H1 (cell line): Measurements from ENCODE around the gene RAB8B. TPM values are rescaled to one million over a fixed set of nuclear protein-coding genes. Genes with fewer than 3 reads are reported as not detected.

Experiments used
- CTCF ChIA-PET: fragments of 300-600 bp; sonication (Branson Sonifier 250); formaldehyde crosslinking; loops from one replicate; lab custom pipeline; 2021; ENCODE audit not compliant: partially characterized antibody; lab: Charles Lee
- POLR2A ChIA-PET: fragments of 300-600 bp; sonication (Branson Sonifier 250); formaldehyde crosslinking; loops from one replicate; lab custom pipeline; 2021; ENCODE audit warnings: inconsistent platforms; ENCODE audit not compliant: partially characterized antibody; lab: Charles Lee
- DNase-seq, 2 experiments: peaks; one replicate each; pipeline versions ENCODE4 v3.0.0 to v3.0.0-alpha.2; 2010 to 2022; ENCODE audit warnings: low spot score in 2 of 2, low read depth in 1 of 2, mixed read lengths in 1 of 2
- FAIRE-seq: peaks from 2 replicates; lab custom pipeline; 2011; peaks lifted over from hg19 to GRCh38; lab: Jason Lieb, UNC
- H2AFZ ChIP-seq: 2 replicates; pipeline ENCODE4 v1.8.1; 2012; ENCODE audit warnings: low read length, inconsistent platforms
- H2AK5ac ChIP-seq: 2 replicates; pipeline ENCODE4 v1.6.1; 2013; ENCODE audit warnings: low read depth, low read length
- H2BK120ac ChIP-seq: replicated peaks from 2 replicates; pipeline ENCODE3; 2013; ENCODE audit warnings: low read depth, low read length, inconsistent platforms
- H2BK12ac ChIP-seq: 2 replicates; pipeline ENCODE4 v1.6.1; 2013; ENCODE audit warnings: low read depth, low read length
- H2BK15ac ChIP-seq: 2 replicates; pipeline ENCODE4 v1.6.1; 2013; ENCODE audit warnings: low read length
- H2BK20ac ChIP-seq: 2 replicates; pipeline ENCODE4 v1.6.1; 2013; ENCODE audit warnings: low read length
- H2BK5ac ChIP-seq: 2 replicates; pipeline ENCODE4 v1.6.1; 2013; ENCODE audit warnings: low read depth, low read length
- H3K14ac ChIP-seq: 2 replicates; pipeline ENCODE4 v1.6.1; 2013; ENCODE audit warnings: inconsistent platforms; ENCODE audit not compliant: insufficient read length
- H3K18ac ChIP-seq: 2 replicates; pipeline ENCODE4 v1.6.1; 2013; ENCODE audit warnings: low read length; ENCODE audit errors: extremely low read depth
- H3K23ac ChIP-seq: 2 replicates; pipeline ENCODE4 v1.6.1; 2013; ENCODE audit warnings: inconsistent platforms; ENCODE audit not compliant: insufficient read length
- H3K23me2 ChIP-seq: 2 replicates; pipeline ENCODE4 v1.6.1; 2013; ENCODE audit warnings: low read depth, low read length
- H3K27ac ChIP-seq: 2 replicates; pipeline ENCODE4 v1.6.1; 2011; ENCODE audit warnings: low read depth, low read length, inconsistent platforms
- H3K27me3 ChIP-seq, 4 experiments: replicated peaks in 1 of 4; 1 replicate in 1 of 4; 2 replicates in 3 of 4; pipeline versions ENCODE4 v1.6.1 to v1.8.1; 2011 to 2013; ENCODE audit warnings: low read length in 3 of 4, mild to moderate bottlenecking in 3 of 4, inconsistent platforms in 2 of 4, mixed read lengths in 2 of 4, moderate library complexity in 1 of 4; ENCODE audit not compliant: control insufficient read depth in 3 of 4, insufficient read depth in 3 of 4; ENCODE audit errors: extremely low read depth in 1 of 4
- H3K36me3 ChIP-seq, 4 experiments: 2 replicates each; pipeline versions ENCODE4 v1.6.1 to v1.8.1; 2011 to 2013; ENCODE audit warnings: mild to moderate bottlenecking in 4 of 4, low read length in 3 of 4, moderate library complexity in 2 of 4, control low read depth in 1 of 4, inconsistent platforms in 1 of 4; ENCODE audit not compliant: insufficient read depth in 4 of 4, control insufficient read depth in 2 of 4
- H3K4ac ChIP-seq: replicated peaks from 2 replicates; pipeline ENCODE3; 2013; ENCODE audit warnings: low read length, low read depth, mixed read lengths, inconsistent platforms; ENCODE audit not compliant: insufficient read length
- H3K4me1 ChIP-seq, 4 experiments: replicated peaks in 1 of 4; 1 replicate in 1 of 4; 2 replicates in 3 of 4; pipeline versions ENCODE4 v1.6.1 to v1.8.1; 2011 to 2013; ENCODE audit warnings: low read length in 3 of 4, inconsistent platforms in 2 of 4, mixed read lengths in 1 of 4; ENCODE audit not compliant: insufficient read depth in 4 of 4, control insufficient read depth in 3 of 4
- H3K4me2 ChIP-seq, 2 experiments: 2 replicates each; pipeline versions ENCODE4 v1.6.1 to v1.8.1; 2011 to 2013; ENCODE audit warnings: low read depth in 2 of 2, low read length in 2 of 2, control low read depth in 1 of 2, inconsistent platforms in 1 of 2, mild to moderate bottlenecking in 1 of 2; ENCODE audit not compliant: insufficient read depth in 1 of 2
- H3K4me3 ChIP-seq, 4 experiments: fragments of 200-600, 300-600 bp in 1 of 4; sonication (generic), shearing (Covaris generic), sonication (Bioruptor Twin) in 1 of 4; 2 replicates each; pipeline versions ENCODE4 v1.5.1 to v1.8.1; 2011 to 2016; ENCODE audit warnings: low read length in 4 of 4, low read depth in 3 of 4, control low read depth in 2 of 4, inconsistent platforms in 2 of 4, mild to moderate bottlenecking in 2 of 4, mixed read lengths in 1 of 4, moderate library complexity in 1 of 4; ENCODE audit not compliant: insufficient read depth in 2 of 4; ENCODE audit errors: extremely low read depth in 1 of 4
- H3K56ac ChIP-seq: replicated peaks from 2 replicates; pipeline ENCODE3; 2013; ENCODE audit warnings: low read depth, mild to moderate bottlenecking, mixed read lengths, low read length, inconsistent platforms; ENCODE audit not compliant: insufficient read length
- H3K79me1 ChIP-seq: 2 replicates; pipeline ENCODE4 v1.6.1; 2013; ENCODE audit warnings: low read depth, low read length, control low read depth
- H3K79me2 ChIP-seq, 2 experiments: 2 replicates each; pipeline versions ENCODE4 v1.6.1 to v1.8.1; 2012 to 2013; ENCODE audit warnings: low read length in 2 of 2, mild to moderate bottlenecking in 2 of 2, inconsistent platforms in 1 of 2; ENCODE audit not compliant: insufficient read depth in 2 of 2, control insufficient read depth in 1 of 2
- H3K9ac ChIP-seq, 4 experiments: replicated peaks in 1 of 4; 1 replicate in 1 of 4; 2 replicates in 3 of 4; pipeline versions ENCODE4 v1.6.1 to v1.8.1; 2011 to 2013; ENCODE audit warnings: low read depth in 3 of 4, low read length in 3 of 4, control low read depth in 2 of 4, mild to moderate bottlenecking in 2 of 4, moderate library complexity in 2 of 4, inconsistent platforms in 1 of 4; ENCODE audit errors: extremely low read depth in 1 of 4
- H3K9me3 ChIP-seq, 2 experiments: 2 replicates each; pipeline versions ENCODE4 v1.6.1 to v1.8.1; 2012 to 2013; ENCODE audit warnings: mild to moderate bottlenecking in 2 of 2, moderate library complexity in 2 of 2, control low read depth in 1 of 2, inconsistent platforms in 1 of 2, low read depth in 1 of 2, low read length in 1 of 2, mixed read lengths in 1 of 2; ENCODE audit not compliant: insufficient read depth in 2 of 2
- H4K20me1 ChIP-seq, 2 experiments: replicated peaks in 1 of 2; 2 replicates each; pipeline versions ENCODE3 to v1.8.1; 2011 to 2013; ENCODE audit warnings: inconsistent platforms in 2 of 2, low read length in 2 of 2, mild to moderate bottlenecking in 1 of 2; ENCODE audit not compliant: insufficient read depth in 2 of 2, control insufficient read depth in 1 of 2
- H4K5ac ChIP-seq: 2 replicates; pipeline ENCODE4 v1.6.1; 2013; ENCODE audit warnings: low read length, low read depth, mixed read lengths, inconsistent platforms; ENCODE audit not compliant: insufficient read length
- H4K8ac ChIP-seq: 2 replicates; pipeline ENCODE4 v1.8.0; 2013; ENCODE audit warnings: mild to moderate bottlenecking, moderate library complexity, low read length, inconsistent platforms; ENCODE audit not compliant: insufficient read depth; ENCODE audit errors: extremely low read depth
- H4K91ac ChIP-seq: replicated peaks from 2 replicates; pipeline ENCODE3; 2013; ENCODE audit warnings: low read length, mixed read lengths, inconsistent platforms; ENCODE audit not compliant: insufficient read length
- BACH1 ChIP-seq: IDR thresholded peaks from 2 replicates; pipeline ENCODE4 v1.6.1; 2012; ENCODE audit warnings: low read length, improper control_type of control experiment
- CTCF ChIP-seq, 3 experiments: IDR thresholded peaks; 1 replicate in 2 of 3; 2 replicates in 1 of 3; pipeline versions ENCODE4 v1.5.1 to v1.6.1; 2011; ENCODE audit warnings: low read length in 3 of 3, mild to moderate bottlenecking in 3 of 3, inconsistent platforms in 2 of 3, low read depth in 1 of 3, moderate library complexity in 1 of 3; ENCODE audit not compliant: insufficient read depth in 1 of 3; ENCODE audit errors: control extremely low read depth in 1 of 3
- NANOG ChIP-seq: IDR thresholded peaks from 2 replicates; pipeline ENCODE4 v1.6.1; 2011; ENCODE audit warnings: low read length, low read depth, mild to moderate bottlenecking, inconsistent platforms; ENCODE audit not compliant: insufficient read depth, poor library complexity, severe bottlenecking
- RXRA ChIP-seq: IDR thresholded peaks from 2 replicates; pipeline ENCODE4 v1.6.1; 2011; ENCODE audit warnings: low read depth, mild to moderate bottlenecking, low read length, moderate library complexity; ENCODE audit not compliant: insufficient read depth
- SAP30 ChIP-seq: fragments of 300-600 bp; sonication (generic); IDR thresholded peaks from 2 replicates; pipeline ENCODE4 v1.7.1; 2012; ENCODE audit warnings: low read length, moderate library complexity, mild to moderate bottlenecking, inconsistent platforms; ENCODE audit not compliant: insufficient read depth, insufficient replicate concordance
- SIN3A ChIP-seq, 2 experiments: IDR thresholded peaks in 1 of 2; conservative IDR thresholded peaks in 1 of 2; 2 replicates each; pipeline ENCODE4 v1.6.1; 2011 to 2012; ENCODE audit warnings: low read length in 2 of 2, improper control_type of control experiment in 1 of 2, low read depth in 1 of 2, mild to moderate bottlenecking in 1 of 2
- SP1 ChIP-seq: IDR thresholded peaks from 2 replicates; pipeline ENCODE4 v1.6.1; 2011; ENCODE audit warnings: low read depth, low read length
- ZNF274 ChIP-seq: IDR thresholded peaks from 2 replicates; pipeline ENCODE4 v1.7.0; 2012; ENCODE audit warnings: low read length, borderline replicate concordance; ENCODE audit errors: extremely low read depth
- WGBS, 2 experiments: shearing (Covaris generic) in 1 of 2; methylation state at CpG; one replicate each; pipeline versions ENCODE4 v1.1.6 to v1.1.7; 2013 to 2015; ENCODE audit warnings: low lambda C conversion rate in 2 of 2, mixed read lengths in 2 of 2, inconsistent platforms in 1 of 2, low coverage in 1 of 2, missing lambda C conversion rate in 1 of 2; ENCODE audit not compliant: insufficient replicate concordance in 2 of 2, insufficient coverage in 1 of 2, insufficient read length in 1 of 2; ENCODE audit errors: extremely low coverage in 1 of 2, missing lambda C conversion rate in 1 of 2; 5-methylcytosine and 5-hydroxymethylcytosine counted together
- polyA plus RNA-seq, 7 experiments: library from polyadenylated mRNA; depleted of rRNA in 3 of 7; stranded (reverse) in 5 of 7; unstranded in 2 of 7; fragments of >200 nt in 5 of 7; fragments of 200-250 nt in 2 of 7; gene quantifications; 1 replicate in 5 of 7; 2 replicates in 1 of 7; 4 replicates in 1 of 7; pipeline versions ENCODE4 v1.2.1 to v1.2.3, GENCODE V29; 2011 to 2013; ENCODE audit warnings: missing spikeins in 2 of 7, mixed read lengths in 2 of 7
- total RNA-seq: library from RNA; stranded (reverse); fragmentation: NEBNext Ultra II Directional; extraction: Animal tissue kit (Norgen Biotek cat#: 25700); gene quantifications from 2 replicates; pipeline ENCODE4 v1.2.1, GENCODE V29; 2021

Gene RAB8B
- total and polyA plus RNA-seq, 2 of the 8 experiments (the other 6 are each of a cell fraction or from before 2014, with no cell fraction given), result 9.5 to 47.8 TPM

- Histone ChIP-seq H3K14ac (no peak overlapping the region), H3K4ac (no peak overlapping the region), H3K4me3 (no peak overlapping the region), H3K36me3 (no peaks in the 10 kb centered on the region), H4K20me1 (no peaks in the 10 kb centered on the region), H3K18ac (no peak overlapping the region), H3K56ac (no peak overlapping the region), H3K9ac (no peak overlapping the region), H3K27me3 (no peaks in the 10 kb centered on the region), H4K91ac (no peak overlapping the region), H4K5ac (no peak overlapping the region), H2AFZ (peak overlapping the region; percentile 45; the same call in 1 of the 2 replicates), H2BK20ac (no peak overlapping the region), H3K23ac (no peak overlapping the region), H3K4me1 (peaks cover 0 to 9% (median 0%) of the 10 kb centered on the region in 4 experiments; a peak in 2 of 7 replicates), H3K9me3 (no peaks in the 10 kb centered on the region), H3K4me2 (no peak overlapping the region), H3K27ac (no peak overlapping the region), H2BK12ac (no peak overlapping the region), H2BK5ac (no peak overlapping the region), H2BK15ac (no peak overlapping the region), H3K23me2 (no peaks in the 10 kb centered on the region; the same call in 1 of the 2 replicates), H3K79me2 (no peaks in the 10 kb centered on the region), H2BK120ac (no peak overlapping the region), H4K8ac (no peak overlapping the region), H2AK5ac (no peak overlapping the region), H3K79me1 (no peaks in the 10 kb centered on the region)
- ChIA-PET POLR2A (interaction anchor here (0.9 to 1.6 kb wide), 2 partner anchors 15 to 21 kb away, joined by 3 to 5 read pairs; partner anchors contain the start of gene RPS27L), CTCF (interaction anchor here (1.0 to 1.3 kb wide), 2 partner anchors 17 to 230 kb away, joined by 3 to 4 read pairs; partner anchors contain the start of gene RAB8B)
- WGBS, 2 experiments, result 91% methylated on average over 5 of the region's 5 CpGs; no CpG with 5 or more reads in 1 of the 2 experiments
- FAIRE-seq (no peak), DNase-seq (peak in 1 of 2 experiments; percentile 39)
- no peak for TF ChIP-seq NANOG
- no peak for TF ChIP-seq SP1
- no peak for TF ChIP-seq CTCF (IDR thresholded peaks at IDR 0.05; ENCODE audit: control extremely low read depth in 1 of 3, insufficient read depth in 1 of 3, low read depth in 1 of 3, low read length in 3 of 3)
- no peak for TF ChIP-seq SAP30
- TF ChIP-seq BACH1, result no peak
- TF ChIP-seq RXRA, result no peak
- TF ChIP-seq ZNF274, result no peak
- no peak for TF ChIP-seq SIN3A (conservative IDR thresholded peaks at IDR 0.05 in 1 of 2, IDR thresholded peaks at IDR 0.05 in 1 of 2; ENCODE audit: low read depth in 1 of 2, low read length in 2 of 2)
These were observed 17.0 kb upstream of the RAB8B start for GRCh38 chr15:63172376-63172775.
